ENCODE data around the gene ZNF621. TPM values are rescaled to one million over a fixed set of nuclear protein-coding genes. Genes with fewer than 3 reads are reported as not detected.
A peak's percentile ranks its signal among the peaks of the same experiment; 100 is the strongest.

The ZNF621 gene
- total RNA-seq = 9.4 TPM

- no peak for FAIRE-seq
- DNase-seq (ENCODE audit: low spot score in 2 of 2) = peak; percentile 78 to 90
Observed at GRCh38 chr3:40524568-40525285, at the start of gene ZNF621. Gene ZNF621, plus strand, starts transcription at chr3:40524960. Its CDS starts 881 bp downstream, at chr3:40525841.

GRCh38 chr3:40476478-40477470, 48.0 kb upstream of the ZNF621 start, which contains the start of gene ZNF619:
Gene ZNF619, plus strand, starts transcription at chr3:40477122. Its CDS starts 858 bp downstream, at chr3:40477980.
- DNase-seq (ENCODE audit: low spot score in 2 of 2) = peak in 1 of 2 donors; percentile 76
- FAIRE-seq = no peak

- DNase-seq (ENCODE audit: low spot score in 2 of 2) (peak in 1 of 2 donors; percentile 45), FAIRE-seq (no peak)
Observed at GRCh38 chr3:40477666-40478065, 47.1 kb upstream of the ZNF621 start.

DNA sequence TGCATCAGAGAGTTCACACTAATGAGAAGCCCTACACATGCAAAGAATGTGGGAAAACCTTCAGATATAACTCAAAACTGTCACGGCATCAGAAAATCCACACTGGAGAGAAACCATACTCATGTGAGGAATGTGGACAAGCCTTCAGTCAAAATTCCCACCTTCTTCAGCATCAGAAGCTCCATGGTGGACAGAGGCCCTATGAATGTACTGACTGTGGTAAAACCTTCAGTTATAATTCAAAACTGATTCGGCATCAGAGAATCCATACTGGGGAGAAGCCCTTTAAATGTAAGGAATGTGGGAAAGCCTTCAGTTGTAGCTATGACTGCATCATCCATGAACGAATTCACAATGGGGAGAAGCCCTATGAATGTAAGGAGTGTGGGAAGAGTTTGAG, 37.6 kb upstream of the ZNF621 start:
- DNase-seq (ENCODE audit: low spot score in 2 of 2) (no peak), FAIRE-seq (no peak)

GRCh38 chr3:40490916-40491315, 33.8 kb upstream of the ZNF621 start:
- DNase-seq (ENCODE audit: low spot score in 2 of 2) (no peak), FAIRE-seq (no peak)

DNA sequence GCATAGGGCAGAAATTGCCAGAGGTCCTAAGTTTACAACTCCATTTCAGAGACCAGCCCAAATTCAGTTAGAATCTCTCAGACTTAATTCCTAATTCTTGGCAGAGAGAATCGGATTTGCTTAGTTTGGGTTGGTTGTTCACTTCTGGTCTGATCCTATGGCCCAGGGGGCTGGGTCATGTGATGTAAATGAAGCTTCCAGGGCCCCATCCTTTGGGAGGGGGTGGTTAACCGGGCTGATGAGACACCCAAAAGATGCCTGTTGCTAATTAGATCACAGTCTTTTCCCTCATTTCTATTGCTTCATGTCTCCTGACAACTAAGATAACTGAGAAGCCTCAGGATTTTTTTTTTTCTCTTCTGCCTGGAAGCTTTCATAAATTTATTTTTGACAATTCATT, 30.1 kb upstream of the ZNF621 start:
- FAIRE-seq (no peak), DNase-seq (ENCODE audit: low spot score in 2 of 2) (no peak)

DNA sequence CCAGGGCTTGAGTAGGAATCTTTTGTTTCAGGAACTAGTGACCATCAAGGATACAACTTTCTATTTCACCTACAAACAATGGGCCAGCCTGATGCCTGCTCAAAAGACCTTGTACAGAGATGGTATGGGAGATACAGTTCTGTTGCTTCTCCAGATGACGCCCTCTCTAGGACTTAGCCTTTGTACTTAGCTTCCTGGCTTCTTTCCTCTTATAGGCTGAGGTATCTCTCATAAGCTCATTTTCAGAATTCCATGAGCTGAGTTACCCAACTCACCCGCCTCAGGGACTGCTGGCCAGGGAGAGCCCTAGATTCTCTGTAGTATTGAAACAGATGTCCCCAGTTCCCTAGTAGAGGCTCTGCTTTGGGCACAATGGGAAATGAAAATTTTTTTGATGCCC, 27.5 kb upstream of the ZNF621 start:
- FAIRE-seq = no peak

GRCh38 chr3:40499952-40500351, 24.8 kb upstream of the ZNF621 start:
- no peak for DNase-seq (ENCODE audit: low spot score in 2 of 2)
- FAIRE-seq = no peak

More for the DNA sequence above, 27.5 kb upstream of the ZNF621 start:
- no peak for DNase-seq (ENCODE audit: low spot score in 2 of 2)

DNA sequence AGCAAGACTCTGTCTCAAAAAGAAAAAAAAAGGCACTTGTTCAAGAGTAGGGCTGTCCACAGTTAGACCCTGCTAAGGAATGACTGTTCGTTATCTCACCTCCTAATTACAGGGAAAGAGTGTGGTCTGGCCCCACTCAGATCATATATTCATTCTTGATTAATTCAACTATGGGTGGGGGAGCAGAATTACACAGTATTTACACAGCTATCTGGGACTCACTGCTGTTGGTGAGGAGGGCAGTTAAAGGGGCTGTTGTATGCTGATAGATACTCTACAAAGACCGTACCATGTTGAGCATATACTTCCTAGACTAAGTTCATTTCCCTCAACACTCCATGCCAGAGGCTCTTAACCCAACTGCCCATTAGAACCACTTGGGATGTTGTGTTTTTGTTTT, 22.7 kb upstream of the ZNF621 start:
- FAIRE-seq = no peak
- DNase-seq (ENCODE audit: low spot score in 2 of 2) = no peak

DNA sequence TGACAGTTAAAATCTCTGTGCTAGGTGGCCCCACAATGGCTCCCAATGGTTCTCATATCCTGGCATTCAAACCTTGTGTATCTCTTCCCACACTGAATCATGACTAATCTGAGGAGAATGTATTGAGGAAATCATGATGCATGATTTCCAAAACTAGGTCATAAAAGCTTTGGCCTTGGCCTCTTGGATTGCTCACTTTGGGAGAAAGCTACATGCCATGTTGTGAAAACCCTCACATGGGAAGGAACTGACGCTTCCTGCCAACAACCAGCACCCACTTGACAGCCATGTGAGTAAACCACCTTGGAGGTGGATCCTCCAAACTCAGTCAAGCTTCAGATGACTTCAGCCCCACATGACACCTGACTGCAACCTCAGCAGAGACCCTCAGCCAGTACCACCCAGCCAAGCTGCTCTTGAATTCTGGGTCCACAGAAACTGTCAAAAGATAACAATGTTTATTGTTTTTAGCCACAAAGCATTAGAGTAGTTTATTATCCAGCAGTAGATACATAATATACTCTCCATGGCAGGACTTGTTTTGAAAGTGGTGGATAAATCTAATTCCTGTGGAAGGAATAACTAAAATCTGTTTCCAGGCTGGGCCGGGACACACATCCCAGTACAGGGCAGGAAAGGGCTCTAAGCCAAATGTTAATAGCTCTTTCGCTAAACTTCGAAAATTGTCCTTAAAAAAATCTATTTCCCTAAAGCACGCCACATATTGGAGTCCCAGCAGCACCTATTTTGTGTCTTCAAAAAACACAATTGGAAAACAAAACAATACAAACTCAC, 19.9 kb upstream of the ZNF621 start:
- FAIRE-seq = no peak
- no peak for DNase-seq (ENCODE audit: low spot score in 2 of 2)

DNA sequence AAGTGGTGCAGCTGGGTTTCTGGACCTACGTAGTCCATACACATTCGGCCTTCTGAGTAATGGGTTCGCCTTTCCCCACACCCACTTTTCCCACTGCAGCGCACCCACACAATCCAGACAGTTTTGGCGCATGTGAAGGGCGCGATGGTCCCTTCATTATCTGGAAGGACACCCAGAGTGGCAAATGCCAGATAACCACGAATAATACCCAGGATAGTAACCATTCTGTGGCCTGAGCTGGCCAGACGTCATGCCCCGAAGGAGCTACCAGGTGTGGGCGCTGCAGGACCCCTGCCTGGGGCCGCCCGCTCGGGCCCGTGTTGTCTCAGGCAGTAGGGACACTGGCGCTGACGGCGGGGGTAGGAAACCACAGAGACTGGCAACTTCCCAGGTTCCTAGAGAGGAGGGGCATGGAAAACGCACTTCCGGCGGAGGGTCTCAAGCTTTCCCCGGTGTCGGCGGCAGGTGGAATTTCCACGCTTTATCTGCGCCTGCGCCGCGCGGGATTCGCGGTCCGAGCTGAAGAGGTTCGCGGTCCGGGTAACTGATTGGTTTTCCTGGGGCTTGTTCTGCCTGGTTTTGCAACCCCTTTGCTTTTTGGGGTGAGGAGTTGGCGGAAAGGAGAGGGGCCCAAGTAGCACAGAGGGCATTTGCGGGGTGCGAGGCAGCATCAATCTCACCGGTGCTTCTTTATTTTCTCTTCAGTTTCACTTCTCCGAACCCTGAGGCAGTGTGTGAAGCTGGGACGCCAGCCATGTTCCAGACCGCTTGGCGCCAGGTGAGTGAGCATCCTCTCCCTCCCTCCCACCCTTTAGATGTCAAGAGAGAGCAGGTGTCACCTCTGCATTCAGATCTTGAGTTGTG, 18.9 kb upstream of the ZNF621 start, which contains the start of gene ZNF620:
TSS of gene ZNF620 (plus strand) at position 441 of the 864 bp plus-strand sequence. CDS start at position 755, 314 bp downstream.
- DNase-seq (ENCODE audit: low spot score in 2 of 2) (peak; percentile 42 to 77), FAIRE-seq (no peak)

DNA sequence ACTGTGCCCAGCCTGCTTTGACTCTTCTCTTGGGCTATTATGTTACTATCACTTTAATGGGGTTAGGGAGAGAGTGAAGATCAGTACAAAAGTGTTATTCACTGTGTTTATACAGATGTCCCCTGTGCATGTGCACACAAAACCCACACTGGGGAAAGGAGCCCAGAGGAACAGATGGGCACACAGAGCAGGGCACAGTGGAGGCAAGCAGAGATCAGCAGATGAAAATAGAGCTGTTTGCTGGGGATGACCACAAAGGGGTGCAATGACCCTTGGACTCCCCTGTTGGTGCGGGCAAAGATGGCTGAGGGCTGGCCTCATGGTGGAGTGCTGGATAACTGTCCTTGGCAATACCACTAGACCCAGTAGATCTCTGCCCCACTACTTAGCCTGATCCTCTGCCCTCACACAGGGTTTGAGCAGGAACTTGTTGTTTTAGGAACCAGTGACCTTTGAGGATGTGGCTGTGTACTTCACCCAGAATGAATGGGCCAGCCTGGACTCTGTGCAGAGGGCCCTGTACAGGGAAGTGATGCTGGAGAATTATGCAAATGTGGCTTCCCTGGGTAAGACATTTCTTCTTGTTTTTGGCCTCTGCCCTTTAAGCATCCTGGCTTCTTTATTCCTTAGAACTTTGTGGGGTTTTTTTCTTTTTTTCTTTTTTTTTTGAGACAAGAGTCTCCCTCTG, 13.6 kb upstream of the ZNF621 start:
- FAIRE-seq = no peak
- DNase-seq (ENCODE audit: low spot score in 2 of 2) = no peak

GRCh38 chr3:40516201-40516600, 8.6 kb upstream of the ZNF621 start:
- FAIRE-seq (no peak), DNase-seq (ENCODE audit: low spot score in 2 of 2) (no peak)

- FAIRE-seq (no peak), DNase-seq (ENCODE audit: low spot score in 2 of 2) (no peak)
Observed at GRCh38 chr3:40518067-40518466, 6.7 kb upstream of the ZNF621 start.

GRCh38 chr3:40518848-40519247, 5.9 kb upstream of the ZNF621 start:
- FAIRE-seq (no peak), DNase-seq (ENCODE audit: low spot score in 2 of 2) (no peak)

GRCh38 chr3:40521254-40521653, 3.5 kb upstream of the ZNF621 start:
- FAIRE-seq = no peak
- DNase-seq (ENCODE audit: low spot score in 2 of 2) = no peak

- FAIRE-seq (no peak), DNase-seq (ENCODE audit: low spot score in 2 of 2) (no peak)
Observed at GRCh38 chr3:40523781-40524180, 979 bp upstream of the ZNF621 start.

DNA sequence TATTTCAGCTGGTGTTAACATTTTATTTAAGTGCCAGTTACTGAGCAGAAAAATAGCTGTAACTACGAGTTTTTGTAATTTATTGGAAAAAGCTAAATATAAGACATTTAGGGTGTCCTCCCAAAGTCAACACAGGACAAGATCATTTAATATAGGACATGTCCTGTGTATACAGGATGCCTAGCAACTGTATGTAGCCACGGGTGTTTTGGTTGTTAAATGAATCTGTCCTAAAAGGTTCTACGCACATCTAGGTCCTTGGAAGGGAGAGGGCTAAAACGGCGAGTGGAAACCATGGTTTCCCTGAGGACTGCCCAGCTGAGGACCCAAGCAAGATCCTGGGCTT, 565 bp upstream of the ZNF621 start:
- DNase-seq (ENCODE audit: low spot score in 2 of 2) = no peak
- no peak for FAIRE-seq

GRCh38 chr3:40528426-40528825, 3.7 kb downstream of the ZNF621 start:
- no peak for FAIRE-seq
- DNase-seq (ENCODE audit: low spot score in 2 of 2) = no peak
